K562 (cell line): ENCODE measurements around the gene PRDM1. TPM values are rescaled to one million over a fixed set of nuclear protein-coding genes. Genes with fewer than 3 reads are reported as not detected.

ENCODE experiments used
- CBFB ChIP-seq: sonication (generic); formaldehyde crosslinking; IDR thresholded peaks from 2 replicates; pipeline ENCODE4 v1.4.0; 2020; ENCODE audit warnings: mild to moderate bottlenecking, missing genetic modification reagents
- ETV5 ChIP-seq: sonication (generic); formaldehyde crosslinking; IDR thresholded peaks from 2 replicates; pipeline ENCODE4 v1.4.0; 2020; ENCODE audit warnings: low read depth, mild to moderate bottlenecking, missing genetic modification reagents
- FOXA3 ChIP-seq, 2 experiments: fragments of 450-650 bp in 1 of 2; sonication (generic) in 1 of 2; formaldehyde crosslinking; IDR thresholded peaks in 1 of 2; conservative IDR thresholded peaks in 1 of 2; 2 replicates each; pipeline versions ENCODE4 v1.4.0 to v1.8.0; 2020 to 2022; ENCODE audit warnings: mild to moderate bottlenecking in 2 of 2, missing genetic modification reagents in 1 of 2
- FOXJ2 ChIP-seq: fragments of 200-800 bp; sonication (Bioruptor generic); IDR thresholded peaks from 2 replicates; pipeline ENCODE4 v1.6.1; 2016; ENCODE audit warnings: missing genetic modification characterization, missing compliant biosample characterization
- HDAC1 ChIP-seq, 2 experiments: fragments of 450-650 bp; IDR thresholded peaks; 2 replicates each; pipeline ENCODE4 v1.6.1; 2016 to 2017; ENCODE audit warnings: inconsistent platforms in 1 of 2, mild to moderate bottlenecking in 1 of 2, moderate library complexity in 1 of 2
- KAT2B ChIP-seq: IDR thresholded peaks from one replicate; pipeline ENCODE4 v1.6.1; 2012; ENCODE audit warnings: low read depth, mild to moderate bottlenecking, control low read depth, inconsistent platforms, low read length, moderate library complexity
- L3MBTL2 ChIP-seq: fragments of 450-650 bp; IDR thresholded peaks from 2 replicates; pipeline ENCODE4 v1.6.1; 2016; ENCODE audit warnings: mild to moderate bottlenecking, moderate library complexity
- PHB2 ChIP-seq: fragments of 450-650 bp; IDR thresholded peaks from 2 replicates; pipeline ENCODE4 v1.6.1; 2017; ENCODE audit warnings: low read depth
- POLR2G ChIP-seq: fragments of 200-400 bp; formaldehyde crosslinking; IDR thresholded peaks from 2 replicates; pipeline ENCODE4 v1.6.1; 2017; ENCODE audit warnings: low read depth, mild to moderate bottlenecking, antibody characterized with exemption, low read length, moderate library complexity
- POLR3G ChIP-seq: IDR thresholded peaks from 2 replicates; pipeline ENCODE4 v1.6.1; 2011; ENCODE audit not compliant: insufficient read length, insufficient replicate concordance; ENCODE audit errors: extremely low read depth
- RBM22 ChIP-seq: fragments of 200-400 bp; formaldehyde crosslinking; IDR thresholded peaks from 2 replicates; pipeline ENCODE4 v1.6.1; 2018; ENCODE audit warnings: low read length, low read depth; ENCODE audit not compliant: poor library complexity, severe bottlenecking
- SMAD1 ChIP-seq: fragments of 150-350 bp; IDR thresholded peaks from 2 replicates; pipeline ENCODE4 v1.6.1; 2014; ENCODE audit warnings: low read length, low read depth; ENCODE audit not compliant: partially characterized antibody
- SMC3 ChIP-seq: conservative IDR thresholded peaks from 2 replicates; pipeline ENCODE4 v1.6.1; 2011; ENCODE audit warnings: low read depth, low read length, improper control_type of control experiment; ENCODE audit not compliant: insufficient read depth
- TAF9B ChIP-seq: fragments of 450-650 bp; IDR thresholded peaks from 2 replicates; pipeline ENCODE4 v1.6.1; 2018; ENCODE audit warnings: mild to moderate bottlenecking; ENCODE audit not compliant: partially characterized antibody
- THRAP3 ChIP-seq: fragments of 450-650 bp; IDR thresholded peaks from 2 replicates; pipeline ENCODE4 v1.6.1; 2016; ENCODE audit warnings: mild to moderate bottlenecking, inconsistent platforms, borderline replicate concordance
- VEZF1 ChIP-seq: fragments of 200-800 bp; sonication (Bioruptor generic); IDR thresholded peaks from 2 replicates; pipeline ENCODE4 v1.6.1; 2017; ENCODE audit warnings: missing genetic modification characterization, missing compliant biosample characterization
- ZFP30 ChIP-seq: fragments of 250-450 bp; sonication (Bioruptor Pico); IDR thresholded peaks from 2 replicates; pipeline ENCODE4 v1.8.0; 2022; ENCODE audit warnings: moderate library complexity, mild to moderate bottlenecking, inconsistent platforms, borderline replicate concordance
- ZMIZ1 ChIP-seq, 2 experiments: fragments of 150-350 bp in 1 of 2; IDR thresholded peaks; 2 replicates each; pipeline ENCODE4 v1.6.1; 2012 to 2016; ENCODE audit warnings: low read depth in 2 of 2, low read length in 2 of 2, mild to moderate bottlenecking in 1 of 2, moderate library complexity in 1 of 2
- ZNF395 ChIP-seq: fragments of 200-800 bp; sonication (Bioruptor generic); IDR thresholded peaks from 2 replicates; pipeline ENCODE4 v1.6.1; 2017; ENCODE audit warnings: missing genetic modification characterization, missing compliant biosample characterization
- ZNF644 ChIP-seq: fragments of 200-800 bp; sonication (Bioruptor generic); IDR thresholded peaks from 2 replicates; pipeline ENCODE4 v1.6.1; 2016; ENCODE audit warnings: low read depth, missing genetic modification characterization, missing compliant biosample characterization
- ZNF766 ChIP-seq: fragments of 200-800 bp; sonication (Bioruptor generic); conservative IDR thresholded peaks from 2 replicates; pipeline ENCODE4 v1.6.1; 2016; ENCODE audit warnings: missing genetic modification characterization, missing compliant biosample characterization
- polyA plus RNA-seq, 8 experiments: library from polyadenylated mRNA; depleted of rRNA in 4 of 8; stranded (reverse) in 5 of 8; unstranded in 3 of 8; fragments of >200 nt; fragmentation: Nextera tagmentation in 2 of 8; fragmentation: Illumina TruSeq in 1 of 8; extraction: Ambion mirVana in 2 of 8; extraction: Trizol in 1 of 8; gene quantifications; 2 replicates each; pipeline versions ENCODE4 v1.2.1 to v1.2.3, GENCODE V29; 2011 to 2014; ENCODE audit warnings: inconsistent platforms in 1 of 8, missing spikeins in 1 of 8
- total RNA-seq, 7 experiments: library from RNA; depleted of rRNA in 6 of 7; stranded (reverse); fragments of >200 nt in 6 of 7; fragmentation: Illumina TruSeq in 2 of 7; extraction: Trizol in 2 of 7; gene quantifications; 2 replicates each; pipeline versions ENCODE4 v1.2.1 to v1.2.3, GENCODE V29; 2011 to 2021; ENCODE audit warnings: low replicate concordance in 1 of 7

PRDM1 gene
- total and polyA plus RNA-seq, 9 of the 15 experiments (the other 6 are each of a cell fraction or from before 2014, with no cell fraction given): 0.09 to 0.89 (median 0.27) TPM

- peak; percentile 45; the same call in 1 of the 2 replicates for TF ChIP-seq VEZF1 (CRISPR knock-in tag)
- 0 out of 2 replicates have a peak, but pooled peaks have one; percentile 37 for TF ChIP-seq ZNF766 (CRISPR knock-in tag)
- TF ChIP-seq TAF9B: no peak
- peak; percentile 72; the same call in 1 of the 2 replicates for TF ChIP-seq ZNF395 (CRISPR knock-in tag)
- no peak for TF ChIP-seq RBM22
- no peak for TF ChIP-seq PHB2
- no peak for TF ChIP-seq HDAC1 (IDR thresholded peaks at IDR 0.05)
- TF ChIP-seq THRAP3: no peak
- no peak for TF ChIP-seq ETV5 (CRISPR knock-in tag)
- TF ChIP-seq L3MBTL2: no peak; the same call in 1 of the 2 replicates
- no peak for TF ChIP-seq SMC3
- TF ChIP-seq CBFB (CRISPR knock-in tag): no peak
- TF ChIP-seq ZFP30: no peak
- no peak for TF ChIP-seq KAT2B
- TF ChIP-seq ZMIZ1 (IDR thresholded peaks at IDR 0.05; ENCODE audit: low read depth in 2 of 2, low read length in 2 of 2): no peak
- peak in 1 of 2 experiments; percentile 29; a peak in 2 of 4 replicates for TF ChIP-seq FOXA3 (CRISPR knock-in tag; conservative IDR thresholded peaks at IDR 0.05 in 1 of 2, IDR thresholded peaks at IDR 0.05 in 1 of 2)
- TF ChIP-seq POLR2G: no peak
- peak; percentile 40; the same call in 1 of the 2 replicates for TF ChIP-seq ZNF644 (tag)
- no peak for TF ChIP-seq SMAD1
- TF ChIP-seq FOXJ2: no peak
- TF ChIP-seq POLR3G: no peak
These were observed 12.5 kb downstream of the PRDM1 start (continued) for GRCh38 chr6:106098383-106099234.
